ENCODE measurements around the gene S100P.
"Not testable (repeated sequence)": the region's sequence is repeated elsewhere in the genome, so short reads cannot be mapped to it uniquely, and the experiment has no call there.

Gene S100P

GRCh38 chr4:6672131-6672530 is 21.5 kb upstream of the S100P start:
- no peak overlapping the region for H3K27ac ChIP-seq
- peaks cover 20% of the 10 kb centered on the region for H3K36me3 ChIP-seq
- H3K4me3 ChIP-seq (ENCODE audit: low read depth, low read length), result no peak overlapping the region
- no peak for TF ChIP-seq CTCF (IDR thresholded peaks at IDR 0.05; ENCODE audit: low read depth, low read length)
- H3K27me3 ChIP-seq (ENCODE audit: insufficient read depth, low read depth, severe bottlenecking), result no peaks in the 10 kb centered on the region
- H3K9me3 ChIP-seq (ENCODE audit: severe bottlenecking), result peaks cover 2% of the 10 kb centered on the region
- no peak for DNase-seq

- peak overlapping the region; percentile 90 for H3K27ac ChIP-seq
- not testable (repeated sequence) for H3K9me3 ChIP-seq (ENCODE audit: severe bottlenecking); H3K27me3 ChIP-seq (ENCODE audit: insufficient read depth, low read depth, severe bottlenecking); H3K4me3 ChIP-seq (ENCODE audit: low read depth, low read length); DNase-seq
- peaks cover 21% of the 10 kb centered on the region for H3K36me3 ChIP-seq
Observed at GRCh38 chr4:6672541-6673190, 21.0 kb upstream of the S100P start.

- not testable (repeated sequence) for H3K9me3 ChIP-seq (ENCODE audit: severe bottlenecking); H3K27me3 ChIP-seq (ENCODE audit: insufficient read depth, low read depth, severe bottlenecking)
- DNase-seq, result peak; percentile 68
- Histone ChIP-seq H3K4me3 (ENCODE audit: low read depth, low read length) (peak overlapping the region; percentile 50), H3K36me3 (peaks cover 23% of the 10 kb centered on the region), H3K27ac (peak overlapping the region; percentile 90)
Observed at GRCh38 chr4:6673191-6673659, 20.5 kb upstream of the S100P start.

GRCh38 chr4:6673660-6674499 is 19.8 kb upstream of the S100P start:
- Histone ChIP-seq H3K4me3 (ENCODE audit: low read depth, low read length) (peak overlapping the region; percentile 50), H3K27ac (peak overlapping the region; percentile 90), H3K9me3 (ENCODE audit: severe bottlenecking) (peaks cover 2% of the 10 kb centered on the region), H3K36me3 (peaks cover 23% of the 10 kb centered on the region), H3K27me3 (ENCODE audit: insufficient read depth, low read depth, severe bottlenecking) (no peaks in the 10 kb centered on the region)
- DNase-seq, result peak; percentile 97
- TF ChIP-seq CTCF (IDR thresholded peaks at IDR 0.05; ENCODE audit: low read depth, low read length), result no peak

GRCh38 chr4:6674500-6675149 is 19.1 kb upstream of the S100P start:
- TF ChIP-seq CTCF (IDR thresholded peaks at IDR 0.05; ENCODE audit: low read depth, low read length), result peak; percentile 77
- DNase-seq, result peak; percentile 54
- H3K36me3 ChIP-seq, result peaks cover 23% of the 10 kb centered on the region
- H3K9me3 ChIP-seq (ENCODE audit: severe bottlenecking), result peaks cover 2% of the 10 kb centered on the region
- H3K27ac ChIP-seq, result peak overlapping the region; percentile 90
- peak overlapping the region; percentile 50 for H3K4me3 ChIP-seq (ENCODE audit: low read depth, low read length)
- no peaks in the 10 kb centered on the region for H3K27me3 ChIP-seq (ENCODE audit: insufficient read depth, low read depth, severe bottlenecking)

GRCh38 chr4:6676722-6677558 is 16.7 kb upstream of the S100P start:
- Histone ChIP-seq H3K27ac (no peak overlapping the region), H3K27me3 (ENCODE audit: insufficient read depth, low read depth, severe bottlenecking) (no peaks in the 10 kb centered on the region), H3K4me3 (ENCODE audit: low read depth, low read length) (no peak overlapping the region), H3K36me3 (peaks cover 21% of the 10 kb centered on the region), H3K9me3 (ENCODE audit: severe bottlenecking) (peaks cover 2% of the 10 kb centered on the region)
- TF ChIP-seq CTCF (IDR thresholded peaks at IDR 0.05; ENCODE audit: low read depth, low read length), result no peak
- DNase-seq, result no peak
